MCF 10A (cell line): ENCODE measurements around the gene PDE8B. TPM values are rescaled to one million over a fixed set of nuclear protein-coding genes. Genes with fewer than 3 reads are reported as not detected.

Source experiments
- BruUV-seq: library from RNA; stranded (reverse); fragments of 400-500 nt; replicated peaks from 2 replicates; lab custom pipeline; 2021; lab: Mats Ljungman, UMichigan
- CTCF ChIA-PET: fragments of 300-600 bp; sonication (Branson Sonifier 250); formaldehyde crosslinking; extraction: SDS; loops from one replicate; lab custom pipeline; 2021; ENCODE audit warnings: antibody characterized with exemption, inconsistent platforms; lab: Yijun Ruan, JAX
- POLR2A ChIA-PET: fragments of 300-600, 350-650 bp; sonication (Branson Sonifier 250); formaldehyde crosslinking; extraction: SDS; loops from one replicate; lab custom pipeline; 2020; ENCODE audit warnings: antibody characterized with exemption, inconsistent platforms; lab: Yijun Ruan, JAX
- DNase-seq: peaks from one replicate; pipeline ENCODE4 v3.0.0-alpha.2; 2018; ENCODE audit not compliant: unreplicated experiment
- H3K27ac Mint-ChIP-seq: one replicate; pipeline ENCODE4 v1.8.0; 2022; ENCODE audit warnings: mild to moderate bottlenecking, low read depth, mixed read lengths; ENCODE audit not compliant: unreplicated experiment
- H3K27me3 Mint-ChIP-seq: one replicate; pipeline ENCODE4 v1.8.0; 2022; ENCODE audit warnings: mixed read lengths; ENCODE audit not compliant: insufficient read depth, unreplicated experiment
- H3K36me3 Mint-ChIP-seq: one replicate; pipeline ENCODE4 v1.8.0; 2022; ENCODE audit warnings: mild to moderate bottlenecking, moderate library complexity, mixed read lengths; ENCODE audit not compliant: insufficient read depth, unreplicated experiment
- H3K4me1 Mint-ChIP-seq: one replicate; pipeline ENCODE4 v1.8.0; 2022; ENCODE audit warnings: mixed read lengths; ENCODE audit not compliant: insufficient read depth, unreplicated experiment
- H3K4me3 Mint-ChIP-seq: one replicate; pipeline ENCODE4 v1.8.0; 2022; ENCODE audit warnings: mild to moderate bottlenecking, moderate library complexity, mixed read lengths; ENCODE audit not compliant: unreplicated experiment
- H3K9me3 Mint-ChIP-seq: one replicate; pipeline ENCODE4 v1.8.0; 2022; ENCODE audit warnings: mixed read lengths; ENCODE audit not compliant: unreplicated experiment
- CTCF ChIP-seq: fragments of 200-600 bp; IDR thresholded peaks from one replicate; pipeline ENCODE4 v1.8.0; 2022; ENCODE audit warnings: antibody characterized with exemption, mild to moderate bottlenecking; ENCODE audit not compliant: unreplicated experiment
- intact Hi-C: fragments of 100-400 bp; cut with micrococcal nuclease; formaldehyde crosslinking; loops from 2 replicates; pipeline ENCODE4 v1.14.1; 2022
- total RNA-seq: library from RNA; stranded (reverse); gene quantifications from 2 replicates; pipeline ENCODE4 v1.2.3, GENCODE V29; 2022

The PDE8B gene
- total RNA-seq, 1 experiment from 2014 or later = not detected

- peaks cover 9% of the 10 kb centered on the region for H3K27me3 Mint-ChIP-seq
- BruUV-seq = no TSS peak
- H3K27ac Mint-ChIP-seq = no peak overlapping the region
- ChIA-PET CTCF (no interaction called here), POLR2A (no interaction called here)
- no peak overlapping the region for H3K4me3 Mint-ChIP-seq
- H3K9me3 Mint-ChIP-seq = no peaks in the 10 kb centered on the region
- no peaks in the 10 kb centered on the region for H3K4me1 Mint-ChIP-seq
- intact Hi-C loops = no loop called here
- TF ChIP-seq CTCF = no peak
- no peaks in the 10 kb centered on the region for H3K36me3 Mint-ChIP-seq
- no peak for DNase-seq
Observed at GRCh38 chr5:77402796-77403195, 192.3 kb downstream of the PDE8B start.

- TF ChIP-seq CTCF = no peak
- no peaks in the 10 kb centered on the region for H3K4me1 Mint-ChIP-seq
- H3K36me3 Mint-ChIP-seq = no peaks in the 10 kb centered on the region
- intact Hi-C loops = no loop called here
- no peak for DNase-seq
- H3K9me3 Mint-ChIP-seq = no peaks in the 10 kb centered on the region
- no peak overlapping the region for H3K4me3 Mint-ChIP-seq
- no TSS peak for BruUV-seq
- no peak overlapping the region for H3K27ac Mint-ChIP-seq
- CTCF ChIA-PET = interaction anchor here (0.7 kb wide), 1 partner anchor 277 kb away, joined by 4 read pairs; no protein-coding TSS in a partner anchor
- H3K27me3 Mint-ChIP-seq = peaks cover 19% of the 10 kb centered on the region
- POLR2A ChIA-PET = no interaction called here
Observed at GRCh38 chr5:77407152-77407551, 196.7 kb downstream of the PDE8B start.

- ChIA-PET POLR2A (interaction anchor here (0.6 kb wide), 1 partner anchor 432 kb away, joined by 3 read pairs; no protein-coding TSS in a partner anchor), CTCF (interaction anchor here (0.5 to 1.1 kb wide), 3 partner anchors 23 to 404 kb away, joined by 3 read pairs; partner anchors contain the start of gene WDR41)
- intact Hi-C loops = no loop called here
- no peaks in the 10 kb centered on the region for H3K36me3 Mint-ChIP-seq
- no peak overlapping the region for H3K27ac Mint-ChIP-seq
- H3K4me1 Mint-ChIP-seq = no peaks in the 10 kb centered on the region
- H3K27me3 Mint-ChIP-seq = peaks cover 19% of the 10 kb centered on the region
- no peak for TF ChIP-seq CTCF
- H3K9me3 Mint-ChIP-seq = no peaks in the 10 kb centered on the region
- BruUV-seq = no TSS peak
- no peak overlapping the region for H3K4me3 Mint-ChIP-seq
- DNase-seq = no peak
Observed at GRCh38 chr5:77409870-77410621, 199.6 kb downstream of the PDE8B start.

- no peaks in the 10 kb centered on the region for H3K9me3 Mint-ChIP-seq
- H3K4me1 Mint-ChIP-seq = no peaks in the 10 kb centered on the region
- intact Hi-C loops = no loop called here
- no peak for TF ChIP-seq CTCF
- H3K36me3 Mint-ChIP-seq = no peaks in the 10 kb centered on the region
- peaks cover 7% of the 10 kb centered on the region for H3K27me3 Mint-ChIP-seq
- ChIA-PET POLR2A (interaction anchor here (1.2 kb wide), 1 partner anchor 13 kb away, joined by 3 read pairs; no protein-coding TSS in a partner anchor), CTCF (no interaction called here)
- no peak overlapping the region for H3K4me3 Mint-ChIP-seq
- no TSS peak for BruUV-seq
- no peak overlapping the region for H3K27ac Mint-ChIP-seq
- no peak for DNase-seq
Observed at GRCh38 chr5:77413049-77413448, 202.6 kb downstream of the PDE8B start.
